ENCODE results near the gene HK1.
"Not testable (repeated sequence)": the region's sequence is repeated elsewhere in the genome, so short reads cannot be mapped to it uniquely, and the experiment has no call there.

The HK1 gene

GRCh38 chr10:69278446-69278963, at the start of gene HK1:
Gene HK1 (plus strand): TSS chr10:69278496.
- DNase-seq, result peak; percentile 21

- no peak for DNase-seq
Measured at GRCh38 chr10:69229616-69229916, 48.7 kb upstream of the HK1 start.

GRCh38 chr10:69230128-69230527, 48.2 kb upstream of the HK1 start:
- no peak for DNase-seq

- DNase-seq, result peak; percentile 79
Measured at GRCh38 chr10:69232252-69232651, 46.0 kb upstream of the HK1 start.

GRCh38 chr10:69232736-69233480, 45.4 kb upstream of the HK1 start:
- no peak for DNase-seq

- no peak for DNase-seq
Measured at GRCh38 chr10:69234447-69234846, 43.8 kb upstream of the HK1 start.

GRCh38 chr10:69237528-69238159, 40.7 kb upstream of the HK1 start:
- peak; percentile 68 for DNase-seq

GRCh38 chr10:69239136-69239535, 39.2 kb upstream of the HK1 start:
- DNase-seq, result no peak

GRCh38 chr10:69239816-69240434, 38.4 kb upstream of the HK1 start:
- peak; percentile 34 for DNase-seq

- DNase-seq, result no peak
Measured at GRCh38 chr10:69240455-69240854, 37.8 kb upstream of the HK1 start.

- DNase-seq, result no peak
Measured at GRCh38 chr10:69241575-69241974, 36.7 kb upstream of the HK1 start.

GRCh38 chr10:69242040-69242851, 36.0 kb upstream of the HK1 start:
- DNase-seq, result no peak

GRCh38 chr10:69242852-69243212, 35.5 kb upstream of the HK1 start:
- no peak for DNase-seq

GRCh38 chr10:69243817-69244216, 34.5 kb upstream of the HK1 start:
- DNase-seq, result no peak

- DNase-seq, result no peak
Measured at GRCh38 chr10:69246036-69246435, 32.3 kb upstream of the HK1 start.

GRCh38 chr10:69246581-69247312, 31.5 kb upstream of the HK1 start:
- no peak for DNase-seq

GRCh38 chr10:69247313-69247710, 31.0 kb upstream of the HK1 start:
- DNase-seq, result no peak

GRCh38 chr10:69248117-69248730, 30.1 kb upstream of the HK1 start:
- no peak for DNase-seq

GRCh38 chr10:69250041-69250440, 28.3 kb upstream of the HK1 start:
- no peak for DNase-seq

GRCh38 chr10:69251417-69251816, 26.9 kb upstream of the HK1 start:
- DNase-seq, result not testable (repeated sequence)

GRCh38 chr10:69253171-69253570, 25.1 kb upstream of the HK1 start:
- no peak for DNase-seq

GRCh38 chr10:69254877-69255276, 23.4 kb upstream of the HK1 start:
- no peak for DNase-seq

All from fibroblast of skin of right biceps (primary cell).